Cerebellar nuclear complex (tissue), 1 donor: Measurements from ENCODE around the gene CTNNA3.

ENCODE experiments used
- DNase-seq, 2 experiments: peaks; one replicate each; lab custom pipeline; 2025; lab: John Stamatoyannopoulos, UW

The CTNNA3 gene

DNA sequence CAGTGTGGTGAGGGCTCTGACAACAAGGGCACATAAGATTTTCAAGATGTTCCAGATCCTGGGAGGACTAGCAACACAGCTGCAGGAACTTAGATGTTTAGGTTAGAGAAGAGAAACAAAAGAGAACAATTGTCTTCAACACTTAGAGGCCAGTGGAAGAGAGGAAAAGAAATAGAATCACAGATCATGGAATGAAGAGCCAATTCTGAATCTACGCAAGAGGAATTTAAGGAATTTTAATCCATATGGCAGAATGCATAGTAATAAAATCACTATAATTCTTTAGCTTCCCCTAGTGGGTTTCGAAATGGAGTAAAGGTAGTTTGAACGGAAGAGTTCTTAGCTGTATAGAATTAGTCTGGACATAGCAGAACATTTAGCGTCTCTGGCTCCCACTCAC, 884.8 kb downstream of the CTNNA3 start:
- DNase-seq, result no peak

DNA sequence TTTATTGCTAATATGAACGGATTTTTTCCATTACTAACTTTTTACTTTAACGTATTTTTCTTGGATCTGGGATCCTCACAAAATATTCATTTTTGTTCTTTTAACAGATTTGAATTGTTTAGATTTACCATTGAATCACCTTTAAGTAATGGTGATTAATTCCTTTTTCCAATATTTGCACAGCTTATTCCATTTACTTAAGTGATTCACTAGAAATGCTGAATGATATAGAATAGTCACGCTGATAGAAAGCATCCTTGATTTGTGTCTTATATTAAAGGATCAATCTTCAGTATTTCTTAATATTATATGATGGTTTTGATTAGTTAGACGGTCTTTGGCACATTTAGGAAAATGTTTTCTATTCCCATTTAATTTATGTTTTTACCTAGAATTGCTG, 886.6 kb downstream of the CTNNA3 start:
- no peak for DNase-seq

- DNase-seq, result no peak
These were observed 890.4 kb downstream of the CTNNA3 start for GRCh38 chr10:66805612-66806011.

DNA sequence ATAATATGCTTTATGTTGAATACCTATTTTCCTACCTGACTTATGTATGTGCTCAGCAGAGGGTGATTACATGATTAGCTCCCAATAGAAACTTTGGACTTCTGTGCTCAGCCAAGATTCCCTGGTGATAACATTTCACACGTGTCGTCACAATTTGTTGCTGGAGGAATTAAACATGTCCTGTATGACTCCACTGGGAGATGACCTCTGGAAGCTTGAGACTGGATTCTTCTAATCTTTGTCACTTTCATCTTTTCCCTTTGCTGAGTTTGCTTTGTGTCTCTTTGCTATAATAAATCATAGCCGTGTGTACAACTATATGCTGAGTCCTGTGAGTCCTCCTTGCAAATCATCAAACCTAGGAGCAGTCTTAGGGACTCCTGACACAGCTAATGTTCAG, 891.0 kb downstream of the CTNNA3 start:
- no peak for DNase-seq

- DNase-seq, result no peak
These were observed 892.8 kb downstream of the CTNNA3 start for GRCh38 chr10:66803174-66803573.

GRCh38 chr10:66799474-66799873, 896.5 kb downstream of the CTNNA3 start:
- DNase-seq, result no peak

- DNase-seq, result no peak
These were observed 900.1 kb downstream of the CTNNA3 start for GRCh38 chr10:66795866-66796265.

GRCh38 chr10:66792441-66792840, 903.6 kb downstream of the CTNNA3 start:
- DNase-seq, result no peak

GRCh38 chr10:66788178-66788987, 907.6 kb downstream of the CTNNA3 start:
- no peak for DNase-seq

DNA sequence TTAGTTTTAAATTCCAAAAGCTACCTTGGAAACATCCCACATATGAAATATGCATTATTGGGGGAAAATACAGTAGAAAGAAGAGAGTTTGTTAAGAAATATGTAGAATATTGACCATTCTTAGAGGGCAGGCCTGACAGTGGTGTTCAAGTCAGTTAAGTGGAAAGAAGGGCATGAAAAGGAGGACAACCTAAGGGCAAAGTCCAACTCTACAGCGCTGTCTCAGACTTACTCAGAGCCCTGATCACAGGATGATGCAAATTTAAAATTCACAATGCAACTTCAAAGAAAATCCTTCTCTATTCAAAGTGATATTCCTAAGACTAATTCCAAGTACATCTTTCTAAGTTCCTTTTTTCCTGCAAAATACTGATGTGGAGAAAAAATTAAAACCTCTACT, 909.3 kb downstream of the CTNNA3 start:
- no peak for DNase-seq

GRCh38 chr10:66784770-66785169, 911.2 kb downstream of the CTNNA3 start:
- no peak for DNase-seq

DNA sequence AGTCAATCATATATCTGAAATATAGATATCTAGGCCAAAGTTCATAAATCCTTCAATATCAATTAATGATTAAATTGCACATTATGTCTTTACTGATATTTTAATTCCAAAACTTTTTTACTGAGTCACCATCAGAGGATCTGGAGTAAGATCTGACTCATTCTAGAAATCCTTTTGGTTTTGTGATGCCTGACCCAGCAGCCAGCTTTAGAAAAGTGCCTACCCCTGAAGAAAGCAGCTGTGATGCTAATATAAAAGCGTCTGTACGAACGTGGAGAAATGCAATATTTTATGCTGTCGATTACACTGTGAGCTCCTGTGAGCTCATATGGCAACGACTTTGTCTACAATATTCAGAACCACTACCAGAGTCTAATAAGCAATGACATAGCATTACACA, 912.7 kb downstream of the CTNNA3 start:
- no peak for DNase-seq

- DNase-seq, result no peak
These were observed 913.2 kb downstream of the CTNNA3 start for GRCh38 chr10:66782776-66783175.

GRCh38 chr10:66782144-66782543, 913.9 kb downstream of the CTNNA3 start:
- DNase-seq, result no peak

- no peak for DNase-seq
These were observed 915.2 kb downstream of the CTNNA3 start for GRCh38 chr10:66780796-66781195.

- no peak for DNase-seq
These were observed 917.6 kb downstream of the CTNNA3 start for GRCh38 chr10:66778351-66778750.

DNA sequence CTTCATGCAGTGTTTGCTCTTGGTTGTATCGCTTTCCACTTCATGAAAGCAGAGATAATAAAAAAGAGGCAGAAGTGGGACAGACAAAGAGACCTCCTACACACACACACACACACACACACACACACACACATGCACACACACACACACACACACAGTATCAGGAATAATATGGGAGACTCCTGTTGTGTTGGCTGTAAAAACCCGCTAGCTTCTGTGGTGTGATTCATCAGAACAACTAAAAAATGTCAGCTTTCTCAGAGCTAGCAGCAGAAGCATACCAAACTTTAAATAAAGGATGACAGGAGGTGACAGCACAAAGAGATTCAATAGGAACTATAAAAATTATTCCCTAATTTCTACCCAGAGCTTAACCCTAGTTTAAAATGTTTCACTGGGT, 918.3 kb downstream of the CTNNA3 start:
- DNase-seq, result no peak

DNA sequence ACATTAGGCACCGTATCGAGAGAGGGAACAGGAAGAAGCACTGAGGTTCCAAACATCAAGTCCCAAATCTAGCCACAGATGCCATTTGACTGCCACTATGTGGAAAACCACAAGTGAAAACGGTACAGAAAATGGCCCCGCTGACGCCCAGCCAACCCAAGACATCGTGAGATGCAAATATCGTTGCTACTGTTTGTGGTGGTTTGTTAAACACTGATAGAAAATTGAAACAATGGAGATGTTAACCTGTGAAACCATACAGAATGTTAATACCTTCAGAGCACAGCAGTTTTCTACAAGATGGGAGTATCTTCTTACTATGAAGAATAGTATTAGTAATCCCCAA, 922.5 kb downstream of the CTNNA3 start:
- DNase-seq, result no peak

GRCh38 chr10:66772548-66773471, 923.2 kb downstream of the CTNNA3 start:
- no peak for DNase-seq

GRCh38 chr10:66767707-66768106, 928.3 kb downstream of the CTNNA3 start:
- no peak for DNase-seq

DNA sequence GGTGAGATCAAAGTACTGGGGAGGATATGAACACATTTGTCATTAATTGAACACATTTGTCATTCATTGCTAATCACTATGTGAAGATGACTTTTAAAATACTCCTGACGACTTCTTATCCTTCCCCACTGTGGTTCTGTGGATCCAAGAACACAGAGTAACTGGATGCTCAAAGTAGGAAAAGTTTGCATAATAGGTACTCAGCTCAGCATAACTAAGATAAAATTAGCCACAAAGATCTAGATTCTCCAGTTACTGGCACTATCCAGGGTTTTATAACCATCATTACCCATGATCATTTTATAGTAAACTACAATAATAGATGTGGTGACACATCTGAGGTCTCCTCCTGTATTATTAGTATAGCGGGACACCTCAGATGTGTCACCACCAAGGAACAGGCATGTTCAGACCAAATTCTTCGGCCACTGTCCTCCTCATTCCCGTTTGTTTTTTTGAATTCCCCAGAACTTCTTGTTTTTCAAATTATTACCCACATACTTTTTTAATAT, 933.7 kb downstream of the CTNNA3 start:
- DNase-seq, result no peak

DNA sequence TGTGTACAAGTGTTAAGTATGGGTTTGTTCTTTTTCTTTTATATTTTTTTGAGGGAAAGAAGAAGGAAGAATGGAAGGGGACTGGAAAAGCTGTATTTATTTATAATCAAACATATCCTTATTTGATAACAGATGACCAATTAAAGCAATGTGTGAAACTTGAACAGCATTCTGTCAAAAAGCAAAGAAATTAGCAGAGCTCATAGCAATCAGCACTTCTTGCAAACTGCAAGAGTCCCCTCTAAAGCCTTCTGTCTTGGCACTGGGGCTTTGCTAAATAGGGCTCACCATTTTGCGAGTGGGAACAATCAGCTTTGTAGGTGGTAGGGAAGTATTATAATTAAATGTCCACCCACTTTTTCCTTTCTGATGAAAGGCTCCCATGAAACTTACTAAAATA, 935.1 kb downstream of the CTNNA3 start:
- no peak for DNase-seq

DNA sequence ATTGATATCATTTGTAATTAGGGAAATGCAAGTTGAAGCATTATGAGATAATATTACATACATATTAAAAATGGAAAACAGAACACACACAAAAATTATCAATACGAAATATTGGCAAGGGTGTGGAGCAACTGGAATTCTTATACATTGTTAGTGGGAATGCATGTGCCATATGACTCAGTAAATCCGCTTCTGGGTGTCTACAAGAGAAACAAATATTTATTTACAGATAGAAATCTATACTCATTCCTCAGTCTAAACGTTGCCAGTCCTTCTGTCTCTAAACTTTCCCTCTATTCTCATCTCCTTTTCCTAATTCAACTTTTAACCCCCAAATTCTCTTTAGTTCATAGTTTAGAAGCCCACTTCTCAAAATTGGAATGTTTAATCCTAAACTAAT, 940.5 kb downstream of the CTNNA3 start:
- DNase-seq, result no peak
